ENCODE data around the gene FLNA. TPM values are rescaled to one million over a fixed set of nuclear protein-coding genes. Genes with fewer than 3 reads are reported as not detected.
"Not testable (repeated sequence)": the region's sequence is repeated elsewhere in the genome, so short reads cannot be mapped to it uniquely, and the experiment has no call there.

Gene FLNA
- total RNA-seq, 1 experiment from 2014 or later = 1,841 TPM

DNA sequence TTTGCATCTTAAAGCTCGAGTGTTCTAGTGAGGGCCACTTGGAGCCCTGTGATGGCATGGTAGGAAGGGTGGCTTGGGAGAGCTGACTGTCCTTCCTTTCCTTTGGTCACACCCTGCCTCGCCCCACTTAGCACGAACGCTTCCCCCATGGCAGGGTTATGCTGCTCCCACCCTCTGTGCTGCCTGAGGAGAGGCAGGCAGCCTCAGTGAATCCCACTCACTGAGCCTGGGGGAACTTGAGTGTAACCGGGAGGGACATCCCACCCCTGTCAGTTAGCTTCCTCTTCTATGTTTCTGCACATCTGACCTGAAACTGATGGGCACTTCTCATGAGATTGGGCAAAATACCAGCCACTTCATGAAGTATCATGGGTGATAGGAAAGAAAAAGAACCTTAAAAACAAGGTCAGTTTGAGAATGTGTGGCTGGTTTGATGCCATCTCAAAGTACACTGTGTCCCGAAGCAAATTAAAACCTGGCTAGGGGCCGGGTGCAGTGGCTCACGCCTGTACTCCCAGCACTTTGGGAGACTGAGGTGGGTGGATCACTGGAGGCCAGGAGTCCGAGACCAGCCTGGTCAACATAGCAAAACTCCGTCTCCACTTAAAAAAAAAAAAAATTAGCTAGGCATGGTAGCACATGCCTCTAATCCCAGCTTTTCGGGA, 68.8 kb downstream of the FLNA start:
- DNase-seq = no peak

DNA sequence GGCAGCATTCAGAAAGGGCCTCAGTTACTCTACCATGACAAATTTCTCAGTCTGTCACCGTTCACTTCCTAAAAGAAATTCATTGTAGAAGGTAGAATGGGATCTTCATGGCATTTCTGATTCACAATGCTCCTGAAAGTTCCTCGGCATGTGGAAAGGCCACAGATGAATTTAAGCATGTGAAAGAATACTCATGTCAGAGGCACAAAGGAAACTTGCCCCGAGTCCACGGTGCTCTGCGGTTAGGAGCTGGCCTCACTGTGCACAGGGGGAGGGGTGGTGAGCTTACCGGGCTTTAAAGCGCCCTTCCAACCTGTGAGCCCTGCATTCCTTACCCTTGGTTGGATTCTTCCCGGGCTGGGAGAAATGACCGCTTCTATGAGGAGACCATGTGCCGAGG, 69.6 kb downstream of the FLNA start:
- H3K79me2 ChIP-seq (ENCODE audit: low read depth) = no peaks in the 10 kb centered on the region
- no peak overlapping the region for H3K4me3 ChIP-seq
- no peaks in the 10 kb centered on the region for H3K9me3 ChIP-seq (ENCODE audit: insufficient read depth, low read depth)
- H3K27ac ChIP-seq = no peak overlapping the region
- intact Hi-C loops (cut with micrococcal nuclease; ENCODE audit: unreplicated experiment) = no loop called here
- POLR2A ChIA-PET (ENCODE audit: unreplicated experiment) = no interaction called here
- H3K4me2 ChIP-seq = no peak overlapping the region
- H4K20me1 ChIP-seq (ENCODE audit: insufficient read depth) = no peaks in the 10 kb centered on the region
- DNase-seq = no peak
- H3K27me3 ChIP-seq (ENCODE audit: insufficient read depth, low read depth) = no peaks in the 10 kb centered on the region
- CTCF ChIA-PET = no interaction called here
- no peaks in the 10 kb centered on the region for H3K4me1 ChIP-seq (replicated peaks; ENCODE audit: insufficient read depth)
- BruUV-seq (replicated peaks) = no TSS peak
- no peaks in the 10 kb centered on the region for H3F3A ChIP-seq (ENCODE audit: insufficient read depth, low read depth)
- TF ChIP-seq EZH2 (IDR thresholded peaks at IDR 0.05; ENCODE audit: low read depth) = no peak
- TF ChIP-seq, protein P1, sequence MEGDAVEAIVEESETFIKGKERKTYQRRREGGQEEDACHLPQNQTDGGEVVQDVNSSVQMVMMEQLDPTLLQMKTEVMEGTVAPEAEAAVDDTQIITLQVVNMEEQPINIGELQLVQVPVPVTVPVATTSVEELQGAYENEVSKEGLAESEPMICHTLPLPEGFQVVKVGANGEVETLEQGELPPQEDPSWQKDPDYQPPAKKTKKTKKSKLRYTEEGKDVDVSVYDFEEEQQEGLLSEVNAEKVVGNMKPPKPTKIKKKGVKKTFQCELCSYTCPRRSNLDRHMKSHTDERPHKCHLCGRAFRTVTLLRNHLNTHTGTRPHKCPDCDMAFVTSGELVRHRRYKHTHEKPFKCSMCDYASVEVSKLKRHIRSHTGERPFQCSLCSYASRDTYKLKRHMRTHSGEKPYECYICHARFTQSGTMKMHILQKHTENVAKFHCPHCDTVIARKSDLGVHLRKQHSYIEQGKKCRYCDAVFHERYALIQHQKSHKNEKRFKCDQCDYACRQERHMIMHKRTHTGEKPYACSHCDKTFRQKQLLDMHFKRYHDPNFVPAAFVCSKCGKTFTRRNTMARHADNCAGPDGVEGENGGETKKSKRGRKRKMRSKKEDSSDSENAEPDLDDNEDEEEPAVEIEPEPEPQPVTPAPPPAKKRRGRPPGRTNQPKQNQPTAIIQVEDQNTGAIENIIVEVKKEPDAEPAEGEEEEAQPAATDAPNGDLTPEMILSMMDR (conservative IDR thresholded peaks at IDR 0.05) = no peak
- no peak overlapping the region for H2AFZ ChIP-seq
- H3K9me2 ChIP-seq (ENCODE audit: insufficient read depth) = no peaks in the 10 kb centered on the region
- H3K36me3 ChIP-seq (ENCODE audit: low read depth) = no peaks in the 10 kb centered on the region

More for the DNA sequence above, 68.8 kb downstream of the FLNA start:
- no TSS peak for BruUV-seq (replicated peaks)
- H3K36me3 ChIP-seq (ENCODE audit: low read depth) = no peaks in the 10 kb centered on the region
- ChIA-PET CTCF (no interaction called here), POLR2A (ENCODE audit: unreplicated experiment) (no interaction called here)
- H3K4me3 ChIP-seq = no peak overlapping the region
- H3K79me2 ChIP-seq (ENCODE audit: low read depth) = no peaks in the 10 kb centered on the region
- no peak overlapping the region for H3K27ac ChIP-seq
- no peaks in the 10 kb centered on the region for H4K20me1 ChIP-seq (ENCODE audit: insufficient read depth)
- no peak overlapping the region for H2AFZ ChIP-seq
- no peaks in the 10 kb centered on the region for H3K9me2 ChIP-seq (ENCODE audit: insufficient read depth)
- no peak overlapping the region for H3K4me2 ChIP-seq
- H3K4me1 ChIP-seq (replicated peaks; ENCODE audit: insufficient read depth) = no peaks in the 10 kb centered on the region
- intact Hi-C loops (cut with micrococcal nuclease; ENCODE audit: unreplicated experiment) = no loop called here
- no peaks in the 10 kb centered on the region for H3K27me3 ChIP-seq (ENCODE audit: insufficient read depth, low read depth)
- H3K9me3 ChIP-seq (ENCODE audit: insufficient read depth, low read depth) = no peaks in the 10 kb centered on the region
- no peak for TF ChIP-seq EZH2 (IDR thresholded peaks at IDR 0.05; ENCODE audit: low read depth)
- TF ChIP-seq, protein P1 (conservative IDR thresholded peaks at IDR 0.05) = no peak
- no peaks in the 10 kb centered on the region for H3F3A ChIP-seq (ENCODE audit: insufficient read depth, low read depth)

DNA sequence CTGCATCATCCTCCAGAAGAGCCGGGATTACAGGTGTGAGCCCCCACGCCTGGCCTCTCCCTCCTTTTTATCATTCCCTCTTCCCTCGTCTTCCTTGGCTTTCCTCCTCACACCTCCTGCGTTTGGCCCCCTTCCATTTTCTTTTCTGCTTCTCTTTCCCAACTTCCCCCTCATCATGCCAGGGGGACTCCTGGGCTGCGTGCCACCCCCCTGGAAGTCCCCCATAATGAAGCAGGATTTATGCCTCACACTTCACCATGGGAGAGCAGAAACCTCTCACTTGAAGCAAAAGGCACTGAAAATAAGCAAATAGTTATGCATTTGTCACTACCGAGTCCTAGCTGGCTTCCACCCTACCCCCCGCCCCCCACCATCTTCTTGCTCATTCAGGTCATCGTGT, 71.0 kb downstream of the FLNA start:
- no peak overlapping the region for H2AFZ ChIP-seq

DNA sequence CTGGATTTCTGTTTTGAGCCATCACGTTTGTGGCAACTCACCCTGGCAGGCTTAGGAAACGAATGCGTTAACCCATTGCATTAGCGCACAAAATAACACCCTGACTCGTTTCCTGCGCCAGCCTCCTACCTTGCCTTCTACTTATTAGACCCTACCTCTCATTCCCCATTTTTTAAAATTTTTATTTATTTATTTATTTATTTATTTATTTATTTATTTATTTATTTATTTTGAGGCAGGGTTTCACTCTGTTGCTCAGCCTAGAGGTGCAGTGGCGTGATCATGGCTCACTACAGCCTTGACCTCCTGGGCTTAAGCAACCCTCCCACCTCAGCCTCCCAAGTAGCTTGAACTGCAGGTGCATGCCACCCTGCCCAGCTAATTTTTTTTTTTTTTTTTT, 71.4 kb downstream of the FLNA start:
- H2AFZ ChIP-seq; intact Hi-C loops (cut with micrococcal nuclease; ENCODE audit: unreplicated experiment); H3K27me3 ChIP-seq (ENCODE audit: insufficient read depth, low read depth); H3K9me2 ChIP-seq (ENCODE audit: insufficient read depth); H3K36me3 ChIP-seq (ENCODE audit: low read depth); H3F3A ChIP-seq (ENCODE audit: insufficient read depth, low read depth); DNase-seq; BruUV-seq (replicated peaks); H3K4me2 ChIP-seq; POLR2A ChIA-PET (ENCODE audit: unreplicated experiment); CTCF ChIA-PET; H4K20me1 ChIP-seq (ENCODE audit: insufficient read depth); H3K4me1 ChIP-seq (replicated peaks; ENCODE audit: insufficient read depth); H3K4me3 ChIP-seq; H3K79me2 ChIP-seq (ENCODE audit: low read depth); H3K9me3 ChIP-seq (ENCODE audit: insufficient read depth, low read depth); H3K27ac ChIP-seq: not testable (repeated sequence)

More for the DNA sequence above, 71.0 kb downstream of the FLNA start:
- Histone ChIP-seq H3K4me3 (no peak overlapping the region), H3K79me2 (ENCODE audit: low read depth) (no peaks in the 10 kb centered on the region), H3K27me3 (ENCODE audit: insufficient read depth, low read depth) (no peaks in the 10 kb centered on the region), H3K9me2 (ENCODE audit: insufficient read depth) (no peaks in the 10 kb centered on the region), H3K4me2 (no peak overlapping the region), H4K20me1 (ENCODE audit: insufficient read depth) (no peaks in the 10 kb centered on the region), H3K27ac (no peak overlapping the region), H3K4me1 (replicated peaks; ENCODE audit: insufficient read depth) (no peaks in the 10 kb centered on the region), H3K36me3 (ENCODE audit: low read depth) (no peaks in the 10 kb centered on the region), H3F3A (ENCODE audit: insufficient read depth, low read depth) (no peaks in the 10 kb centered on the region), H3K9me3 (ENCODE audit: insufficient read depth, low read depth) (no peaks in the 10 kb centered on the region)
- intact Hi-C loops (cut with micrococcal nuclease; ENCODE audit: unreplicated experiment) = no loop called here
- BruUV-seq (replicated peaks) = no TSS peak
- no peak for DNase-seq
- POLR2A ChIA-PET (ENCODE audit: unreplicated experiment) = no interaction called here
- TF ChIP-seq, protein P1 (conservative IDR thresholded peaks at IDR 0.05) = no peak
- no peak for TF ChIP-seq EZH2 (IDR thresholded peaks at IDR 0.05; ENCODE audit: low read depth)
- CTCF ChIA-PET = no interaction called here

Measured in PC-9 (cell line).